IPS-18a (cell line): ENCODE data around the gene GAS7.

ENCODE experiments used
- H3K27ac ChIP-seq: one replicate; pipeline ENCODE4 v1.5.1; 2013; ENCODE audit warnings: low read length
- H3K27me3 ChIP-seq: one replicate; pipeline ENCODE4 v1.6.1; 2013; ENCODE audit warnings: mild to moderate bottlenecking, low read length; ENCODE audit not compliant: control insufficient read depth, insufficient read depth
- H3K36me3 ChIP-seq: one replicate; pipeline ENCODE4 v1.6.1; 2013; ENCODE audit warnings: low read depth, low read length; ENCODE audit not compliant: control insufficient read depth
- H3K4me1 ChIP-seq: one replicate; pipeline ENCODE4 v1.6.1; 2013; ENCODE audit warnings: low read depth, low read length; ENCODE audit not compliant: control insufficient read depth
- H3K4me3 ChIP-seq: one replicate; pipeline ENCODE4 v1.5.1; 2013; ENCODE audit warnings: low read length
- H3K9ac ChIP-seq: one replicate; pipeline ENCODE4 v1.6.1; 2013; ENCODE audit warnings: mild to moderate bottlenecking, low read length, moderate library complexity
- H3K9me3 ChIP-seq: one replicate; pipeline ENCODE4 v1.6.1; 2013; ENCODE audit warnings: low read depth, low read length; ENCODE audit not compliant: control insufficient read depth

Gene GAS7

DNA sequence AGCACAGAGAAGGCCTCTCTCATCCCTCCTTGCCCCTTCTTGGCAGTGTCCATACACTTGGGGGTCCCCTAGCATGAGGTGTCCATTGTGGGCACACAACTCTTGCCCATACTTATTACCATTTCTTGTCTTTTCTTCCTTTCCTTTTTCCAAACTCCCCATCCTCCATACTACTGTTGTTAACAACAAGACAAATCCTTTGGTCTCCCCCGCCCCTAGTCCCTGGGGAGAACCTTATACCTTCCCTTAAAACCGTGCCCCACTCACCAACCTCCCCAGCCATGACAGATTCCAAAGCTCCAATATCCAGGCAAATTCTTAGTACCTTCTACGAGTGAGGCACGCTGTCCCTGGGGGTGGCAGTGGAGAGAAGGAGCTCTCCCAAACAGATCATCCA lies 82.9 kb downstream of the GAS7 start:
- no peaks in the 10 kb centered on the region for H3K36me3 ChIP-seq
- no peak overlapping the region for H3K9ac ChIP-seq
- peaks cover 23% of the 10 kb centered on the region for H3K4me1 ChIP-seq
- no peaks in the 10 kb centered on the region for H3K27me3 ChIP-seq
- no peak overlapping the region for H3K27ac ChIP-seq
- no peaks in the 10 kb centered on the region for H3K9me3 ChIP-seq
- no peak overlapping the region for H3K4me3 ChIP-seq

DNA sequence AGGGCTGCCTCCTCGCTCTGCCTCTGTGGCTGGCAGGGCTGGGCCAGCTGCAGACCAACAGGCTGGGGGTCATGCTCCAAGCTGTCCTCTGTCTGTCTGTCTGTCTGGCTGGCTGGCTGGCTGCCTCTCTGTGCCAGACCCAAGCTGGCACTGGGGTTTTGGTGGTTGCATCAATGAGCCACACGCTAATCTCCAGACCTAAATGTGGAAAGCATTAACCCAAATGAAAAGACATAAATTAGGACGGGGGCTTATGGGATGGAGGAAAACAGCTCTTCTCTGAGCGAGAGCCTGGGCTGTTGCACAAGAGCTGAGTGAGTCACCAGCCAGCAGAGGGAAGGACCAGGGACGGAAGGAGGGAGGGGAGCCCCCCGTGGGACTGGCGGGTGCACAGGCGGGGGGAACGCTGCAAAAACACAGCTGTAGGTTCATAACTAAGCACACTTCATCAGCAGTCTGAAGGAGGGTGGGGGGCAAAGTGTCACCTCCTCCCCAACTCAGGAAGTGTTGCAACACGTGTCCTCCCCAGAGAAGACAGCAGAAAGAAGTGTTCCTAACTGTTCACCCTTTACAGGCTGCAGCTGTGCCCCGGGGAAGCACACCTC lies 83.4 kb downstream of the GAS7 start:
- Histone ChIP-seq H3K9ac (no peak overlapping the region), H3K27ac (no peak overlapping the region), H3K4me1 (peaks cover 23% of the 10 kb centered on the region), H3K27me3 (no peaks in the 10 kb centered on the region), H3K36me3 (no peaks in the 10 kb centered on the region), H3K9me3 (no peaks in the 10 kb centered on the region), H3K4me3 (no peak overlapping the region)

DNA sequence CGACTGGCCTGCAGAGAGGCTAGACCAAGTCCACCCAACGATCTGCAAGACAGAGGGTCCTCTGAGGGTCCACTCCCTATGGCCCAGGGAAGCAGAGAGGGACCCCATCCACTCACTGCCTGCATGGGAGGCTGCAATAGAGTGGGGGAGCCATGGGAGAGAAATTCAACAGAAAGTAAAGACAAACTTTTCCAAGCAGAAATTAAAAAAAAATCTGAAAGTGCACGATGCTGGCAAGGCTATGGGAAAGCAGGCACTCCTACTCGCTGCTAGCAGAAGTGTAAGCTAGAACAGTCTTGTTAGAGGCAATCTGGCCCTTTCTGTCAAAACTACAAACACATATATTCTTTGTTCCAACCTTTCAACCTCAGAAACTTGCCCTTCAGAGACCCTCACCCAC lies 85.4 kb downstream of the GAS7 start:
- H3K4me1 ChIP-seq: peaks cover 6% of the 10 kb centered on the region
- no peak overlapping the region for H3K27ac ChIP-seq
- H3K36me3 ChIP-seq: no peaks in the 10 kb centered on the region
- H3K4me3 ChIP-seq: no peak overlapping the region
- H3K9me3 ChIP-seq: no peaks in the 10 kb centered on the region
- no peak overlapping the region for H3K9ac ChIP-seq
- no peaks in the 10 kb centered on the region for H3K27me3 ChIP-seq

DNA sequence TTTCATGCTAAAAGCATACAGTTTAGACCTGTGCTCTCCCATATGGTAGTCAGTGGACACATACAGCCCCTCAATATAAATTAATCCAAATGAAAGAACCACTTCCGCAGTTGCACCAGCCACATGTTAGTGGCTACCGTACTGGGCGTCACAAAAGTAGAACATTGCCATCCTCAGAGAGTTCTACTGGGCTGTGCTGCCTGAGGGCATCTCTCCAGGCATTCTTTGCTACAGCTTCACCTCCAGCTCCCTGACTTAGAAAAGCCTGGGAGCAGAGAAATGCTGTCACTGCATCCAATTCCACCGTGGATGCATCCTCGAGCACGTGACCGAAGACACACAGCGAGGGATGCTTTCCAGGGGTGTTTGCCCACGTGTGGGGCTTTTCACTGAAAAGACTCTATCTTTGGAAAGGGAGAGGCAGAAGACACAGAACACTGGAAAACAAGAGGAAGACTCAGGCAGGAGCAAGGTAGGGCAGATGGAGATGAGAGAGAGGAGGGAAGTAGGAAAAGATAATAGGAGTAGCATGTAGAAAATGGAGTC lies 86.4 kb downstream of the GAS7 start:
- Histone ChIP-seq H3K4me1 (no peaks in the 10 kb centered on the region), H3K27ac (no peak overlapping the region), H3K9ac (no peak overlapping the region), H3K27me3 (no peaks in the 10 kb centered on the region), H3K36me3 (no peaks in the 10 kb centered on the region), H3K4me3 (no peak overlapping the region), H3K9me3 (no peaks in the 10 kb centered on the region)

DNA sequence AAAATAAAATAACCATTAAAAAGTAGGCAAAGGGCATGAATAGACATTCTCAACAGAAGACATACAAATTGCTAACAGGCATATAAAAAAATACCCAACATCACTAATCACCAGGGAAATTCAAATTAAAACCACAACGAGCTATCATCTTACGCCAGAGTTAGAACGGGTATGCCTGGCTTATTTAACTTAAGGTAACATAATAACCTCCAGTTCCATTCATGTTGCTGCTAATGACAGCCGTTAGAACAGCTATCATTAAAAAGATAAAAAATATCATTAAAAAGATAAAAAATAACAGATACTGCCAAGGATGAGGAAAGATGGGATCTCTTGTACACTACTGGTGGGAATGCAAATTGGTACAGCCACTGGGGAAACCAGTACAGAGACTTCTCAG lies 89.3 kb downstream of the GAS7 start:
- Histone ChIP-seq H3K27ac (no peak overlapping the region), H3K36me3 (no peaks in the 10 kb centered on the region), H3K4me3 (no peak overlapping the region), H3K27me3 (no peaks in the 10 kb centered on the region), H3K4me1 (no peaks in the 10 kb centered on the region), H3K9me3 (no peaks in the 10 kb centered on the region), H3K9ac (no peak overlapping the region)

DNA sequence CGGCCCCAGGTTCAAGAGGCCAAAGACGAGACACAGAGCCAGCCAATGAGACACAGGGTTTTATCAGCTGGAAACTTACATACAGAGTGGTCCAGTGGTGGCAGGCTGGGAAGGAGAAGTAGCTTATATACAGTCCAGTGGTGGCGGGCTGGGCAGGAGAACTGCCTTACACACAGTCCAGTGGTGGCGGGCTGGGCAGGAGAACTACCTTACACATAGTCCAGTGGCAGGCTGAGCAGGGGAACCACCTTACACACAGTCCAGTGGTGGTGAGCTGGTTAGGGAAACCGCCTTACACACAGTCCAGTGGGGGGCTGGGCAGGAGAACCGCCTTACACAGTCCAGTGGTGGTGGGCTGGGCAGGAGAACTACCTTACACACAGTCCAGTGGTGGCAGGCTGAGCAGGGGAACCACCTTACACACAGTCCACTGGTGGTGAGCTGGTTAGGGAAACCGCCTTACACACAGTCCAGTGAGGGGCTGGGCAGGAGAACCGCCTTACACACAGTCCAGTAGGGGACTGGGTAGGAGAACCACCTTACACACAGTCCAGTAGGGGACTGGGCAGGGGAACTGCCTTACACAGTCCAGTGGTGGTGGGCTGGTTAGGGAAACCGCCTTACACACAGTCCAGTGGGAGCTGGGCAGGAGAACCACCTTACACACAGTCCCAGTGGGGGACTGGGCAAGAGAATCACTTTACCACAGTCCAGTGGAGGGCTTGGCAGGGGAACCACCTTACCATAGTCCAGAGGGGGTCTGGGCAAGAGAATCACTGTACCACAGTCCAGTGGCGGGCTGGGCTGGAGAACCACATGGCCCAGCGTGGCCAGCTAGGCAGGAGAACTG lies 90.9 kb downstream of the GAS7 start:
- no peaks in the 10 kb centered on the region for H3K4me1 ChIP-seq
- H3K27me3 ChIP-seq: no peaks in the 10 kb centered on the region
- H3K27ac ChIP-seq: no peak overlapping the region
- no peaks in the 10 kb centered on the region for H3K36me3 ChIP-seq
- H3K4me3 ChIP-seq: no peak overlapping the region
- H3K9ac ChIP-seq: no peak overlapping the region
- H3K9me3 ChIP-seq: no peaks in the 10 kb centered on the region

DNA sequence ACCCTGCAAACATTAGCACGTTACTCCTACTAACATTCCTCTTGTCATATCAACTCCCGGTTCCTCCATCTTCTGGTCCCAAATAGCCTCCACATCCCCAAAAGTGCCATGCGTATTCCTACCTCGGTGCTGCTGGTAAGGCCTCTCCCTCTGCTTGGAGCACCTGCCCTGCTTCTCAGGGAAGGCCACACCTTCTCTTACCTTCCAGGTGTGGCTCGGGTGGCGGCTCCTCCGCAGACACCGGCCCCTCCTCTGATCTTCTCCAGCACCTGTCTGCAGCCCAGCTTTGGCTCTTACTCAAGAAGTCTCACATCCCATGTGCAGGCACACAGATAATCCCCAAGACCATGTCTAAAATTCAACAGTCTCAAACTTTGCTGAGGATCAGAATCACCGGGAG lies 92.3 kb downstream of the GAS7 start:
- Histone ChIP-seq H3K4me1 (no peaks in the 10 kb centered on the region), H3K9me3 (no peaks in the 10 kb centered on the region), H3K9ac (no peak overlapping the region), H3K4me3 (no peak overlapping the region), H3K27ac (no peak overlapping the region), H3K36me3 (no peaks in the 10 kb centered on the region), H3K27me3 (no peaks in the 10 kb centered on the region)

DNA sequence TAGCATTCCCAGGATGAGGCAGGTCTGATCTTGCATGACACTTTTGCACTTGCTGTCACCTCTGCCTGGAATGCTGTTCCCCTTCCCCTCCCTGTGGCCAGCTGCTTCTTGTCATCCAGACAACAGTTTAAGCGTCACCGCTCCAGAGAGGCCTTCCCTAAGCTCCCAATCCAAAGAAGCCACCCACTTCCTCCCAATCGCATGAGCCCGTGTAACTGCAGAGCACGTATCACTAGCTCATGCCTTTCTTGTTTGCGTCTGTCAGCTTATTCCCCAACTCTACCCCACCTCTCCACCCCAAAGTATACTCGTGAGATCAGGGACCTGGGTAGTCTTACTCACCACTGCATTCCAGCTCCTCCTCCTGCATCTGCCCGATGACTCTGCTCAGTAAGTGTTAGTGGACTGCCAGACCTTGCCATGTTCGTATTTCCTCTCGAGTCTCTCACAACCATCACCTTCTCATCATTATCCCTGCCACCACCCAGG lies 92.8 kb downstream of the GAS7 start:
- Histone ChIP-seq H3K9ac (no peak overlapping the region), H3K4me3 (no peak overlapping the region), H3K9me3 (no peaks in the 10 kb centered on the region), H3K4me1 (no peaks in the 10 kb centered on the region), H3K27ac (no peak overlapping the region), H3K27me3 (no peaks in the 10 kb centered on the region), H3K36me3 (no peaks in the 10 kb centered on the region)

DNA sequence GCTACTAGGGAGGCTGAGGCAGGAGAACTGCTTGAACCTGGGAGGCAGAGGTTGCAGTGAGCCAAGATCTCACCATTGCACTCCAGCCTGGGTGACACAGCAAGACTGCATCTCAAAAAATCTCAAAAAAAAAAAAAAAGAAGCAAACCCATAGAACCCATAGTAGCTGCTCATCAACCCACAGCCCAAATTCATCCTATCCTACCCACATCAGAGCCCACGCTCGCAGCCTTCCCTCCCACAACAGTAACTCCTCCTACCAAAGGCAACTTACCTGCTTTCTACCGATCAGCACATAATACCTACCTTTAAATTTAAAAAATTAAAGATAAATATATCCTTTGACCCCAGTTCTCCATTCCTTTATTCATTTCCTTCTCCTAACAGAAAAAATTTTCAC lies 94.7 kb downstream of the GAS7 start:
- Histone ChIP-seq H3K27me3 (no peaks in the 10 kb centered on the region), H3K9me3 (no peaks in the 10 kb centered on the region), H3K4me3 (no peak overlapping the region), H3K27ac (no peak overlapping the region), H3K4me1 (no peaks in the 10 kb centered on the region), H3K9ac (no peak overlapping the region), H3K36me3 (no peaks in the 10 kb centered on the region)

DNA sequence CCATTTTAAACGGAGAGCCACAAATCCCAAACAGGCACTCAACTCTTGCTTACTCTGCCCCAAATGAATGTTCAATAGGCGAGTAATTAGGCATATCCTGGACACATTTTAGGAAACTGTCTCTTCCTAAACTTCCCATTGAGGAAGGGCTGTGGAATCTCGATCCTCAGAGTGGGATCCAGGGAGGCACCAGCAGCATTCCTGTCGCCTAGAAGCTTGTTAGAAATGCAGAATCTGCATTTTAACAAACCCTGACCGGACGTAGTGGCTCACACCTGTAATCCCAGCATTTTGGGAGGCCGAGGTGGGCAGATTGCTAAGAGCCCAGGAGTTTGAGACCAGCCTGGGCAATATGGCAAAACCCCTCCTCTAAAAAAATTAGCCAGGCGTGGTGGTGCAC lies 95.6 kb downstream of the GAS7 start:
- Histone ChIP-seq H3K9ac (no peak overlapping the region), H3K27me3 (no peaks in the 10 kb centered on the region), H3K4me1 (no peaks in the 10 kb centered on the region), H3K27ac (no peak overlapping the region), H3K9me3 (no peaks in the 10 kb centered on the region), H3K36me3 (no peaks in the 10 kb centered on the region), H3K4me3 (no peak overlapping the region)

DNA sequence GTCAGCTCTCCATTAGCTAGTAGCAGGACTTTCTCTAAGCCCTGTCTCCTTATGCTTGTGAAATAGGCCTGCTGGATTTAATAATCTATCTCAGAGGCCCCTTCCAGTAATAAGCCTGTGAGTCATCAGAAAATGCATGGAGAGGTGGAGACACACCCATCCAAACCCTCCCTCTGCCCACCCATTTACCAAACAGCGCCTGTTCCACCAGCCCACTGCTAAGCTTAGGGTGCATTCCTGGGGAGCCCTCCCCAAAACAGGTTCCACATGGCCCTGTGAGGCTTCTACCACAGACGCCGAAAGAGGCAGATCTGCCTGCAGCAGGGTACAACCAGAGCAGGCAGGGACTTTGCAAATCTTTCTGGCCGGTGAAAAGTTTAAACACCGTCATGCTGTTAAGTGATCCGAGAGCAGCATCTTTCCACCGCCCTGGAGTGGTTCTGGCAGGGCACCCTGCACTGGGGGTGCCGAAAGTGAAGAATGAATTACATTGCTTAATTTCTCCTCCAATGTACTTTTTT lies 99.3 kb downstream of the GAS7 start:
- H3K36me3 ChIP-seq: no peaks in the 10 kb centered on the region
- no peak overlapping the region for H3K27ac ChIP-seq
- no peak overlapping the region for H3K9ac ChIP-seq
- H3K4me3 ChIP-seq: no peak overlapping the region
- no peaks in the 10 kb centered on the region for H3K4me1 ChIP-seq
- H3K27me3 ChIP-seq: no peaks in the 10 kb centered on the region
- no peaks in the 10 kb centered on the region for H3K9me3 ChIP-seq
